ENCODE results near the gene TBC1D21.

Gene TBC1D21

DNA sequence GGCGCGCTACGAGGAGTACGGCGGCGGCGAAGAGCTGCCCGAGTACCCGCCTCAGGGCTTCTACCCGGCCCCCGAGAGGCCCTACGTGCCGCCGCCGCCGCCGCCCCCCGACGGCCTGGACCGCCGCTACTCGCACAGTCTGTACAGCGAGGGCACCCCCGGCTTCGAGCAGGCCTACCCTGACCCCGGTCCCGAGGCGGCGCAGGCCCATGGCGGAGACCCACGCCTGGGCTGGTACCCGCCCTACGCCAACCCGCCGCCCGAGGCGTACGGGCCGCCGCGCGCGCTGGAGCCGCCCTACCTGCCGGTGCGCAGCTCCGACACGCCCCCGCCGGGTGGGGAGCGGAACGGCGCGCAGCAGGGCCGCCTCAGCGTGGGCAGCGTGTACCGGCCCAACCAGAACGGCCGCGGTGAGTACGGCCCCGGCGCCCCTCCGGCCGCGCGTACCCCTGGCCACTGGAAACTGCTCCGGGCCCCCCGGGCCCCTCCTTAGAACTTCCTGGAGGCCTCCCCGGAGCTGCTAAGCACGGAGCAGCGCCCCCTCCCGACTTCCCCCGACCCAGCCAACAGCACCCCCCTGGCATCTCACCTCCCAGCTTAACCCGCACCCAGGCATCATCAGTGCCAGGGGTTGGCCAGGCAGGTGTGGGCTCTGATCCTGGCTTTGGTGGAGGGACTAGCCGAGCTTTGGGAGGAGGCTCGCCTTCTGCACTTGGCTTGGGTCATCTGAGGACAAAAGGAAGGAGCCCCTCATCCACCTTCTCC is 54.3 kb downstream of the TBC1D21 start (continued):
- TF ChIP-seq, protein P1, sequence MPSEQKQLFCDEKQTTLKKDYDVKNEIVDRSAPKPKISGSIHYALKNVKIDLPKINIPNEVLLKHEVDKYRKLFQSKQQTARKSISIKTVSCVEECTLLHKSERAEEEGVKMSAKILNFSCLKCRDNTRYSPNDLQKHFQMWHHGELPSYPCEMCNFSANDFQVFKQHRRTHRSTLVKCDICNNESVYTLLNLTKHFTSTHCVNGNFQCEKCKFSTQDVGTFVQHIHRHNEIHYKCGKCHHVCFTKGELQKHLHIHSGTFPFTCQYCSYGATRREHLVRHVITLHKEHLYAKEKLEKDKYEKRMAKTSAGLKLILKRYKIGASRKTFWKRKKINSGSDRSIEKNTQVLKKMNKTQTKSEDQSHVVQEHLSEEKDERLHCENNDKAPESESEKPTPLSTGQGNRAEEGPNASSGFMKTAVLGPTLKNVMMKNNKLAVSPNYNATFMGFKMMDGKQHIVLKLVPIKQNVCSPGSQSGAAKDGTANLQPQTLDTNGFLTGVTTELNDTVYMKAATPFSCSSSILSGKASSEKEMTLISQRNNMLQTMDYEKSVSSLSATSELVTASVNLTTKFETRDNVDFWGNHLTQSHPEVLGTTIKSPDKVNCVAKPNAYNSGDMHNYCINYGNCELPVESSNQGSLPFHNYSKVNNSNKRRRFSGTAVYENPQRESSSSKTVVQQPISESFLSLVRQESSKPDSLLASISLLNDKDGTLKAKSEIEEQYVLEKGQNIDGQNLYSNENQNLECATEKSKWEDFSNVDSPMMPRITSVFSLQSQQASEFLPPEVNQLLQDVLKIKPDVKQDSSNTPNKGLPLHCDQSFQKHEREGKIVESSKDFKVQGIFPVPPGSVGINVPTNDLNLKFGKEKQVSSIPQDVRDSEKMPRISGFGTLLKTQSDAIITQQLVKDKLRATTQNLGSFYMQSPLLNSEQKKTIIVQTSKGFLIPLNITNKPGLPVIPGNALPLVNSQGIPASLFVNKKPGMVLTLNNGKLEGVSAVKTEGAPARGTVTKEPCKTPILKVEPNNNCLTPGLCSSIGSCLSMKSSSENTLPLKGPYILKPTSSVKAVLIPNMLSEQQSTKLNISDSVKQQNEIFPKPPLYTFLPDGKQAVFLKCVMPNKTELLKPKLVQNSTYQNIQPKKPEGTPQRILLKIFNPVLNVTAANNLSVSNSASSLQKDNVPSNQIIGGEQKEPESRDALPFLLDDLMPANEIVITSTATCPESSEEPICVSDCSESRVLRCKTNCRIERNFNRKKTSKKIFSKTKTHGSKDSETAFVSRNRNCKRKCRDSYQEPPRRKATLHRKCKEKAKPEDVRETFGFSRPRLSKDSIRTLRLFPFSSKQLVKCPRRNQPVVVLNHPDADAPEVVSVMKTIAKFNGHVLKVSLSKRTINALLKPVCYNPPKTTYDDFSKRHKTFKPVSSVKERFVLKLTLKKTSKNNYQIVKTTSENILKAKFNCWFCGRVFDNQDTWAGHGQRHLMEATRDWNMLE (tag by site-specific recombination; conservative IDR thresholded peaks at IDR 0.05; ENCODE audit: low read depth) = no peak
- TF ChIP-seq KLF1 (tag by site-specific recombination; IDR thresholded peaks at IDR 0.05) = peak; percentile 59; the same call in 1 of the 2 replicates
- no peak for TF ChIP-seq ZNF521 (tag by site-specific recombination; IDR thresholded peaks at IDR 0.05)
- TF ChIP-seq ZNF629 (tag by site-specific recombination; IDR thresholded peaks at IDR 0.05) = no peak
- TF ChIP-seq ZNF324 (tag by site-specific recombination; IDR thresholded peaks at IDR 0.05) = no peak
- no peak for TF ChIP-seq ZNF248 (tag by site-specific recombination; IDR thresholded peaks at IDR 0.05)
- TF ChIP-seq, protein P2, sequence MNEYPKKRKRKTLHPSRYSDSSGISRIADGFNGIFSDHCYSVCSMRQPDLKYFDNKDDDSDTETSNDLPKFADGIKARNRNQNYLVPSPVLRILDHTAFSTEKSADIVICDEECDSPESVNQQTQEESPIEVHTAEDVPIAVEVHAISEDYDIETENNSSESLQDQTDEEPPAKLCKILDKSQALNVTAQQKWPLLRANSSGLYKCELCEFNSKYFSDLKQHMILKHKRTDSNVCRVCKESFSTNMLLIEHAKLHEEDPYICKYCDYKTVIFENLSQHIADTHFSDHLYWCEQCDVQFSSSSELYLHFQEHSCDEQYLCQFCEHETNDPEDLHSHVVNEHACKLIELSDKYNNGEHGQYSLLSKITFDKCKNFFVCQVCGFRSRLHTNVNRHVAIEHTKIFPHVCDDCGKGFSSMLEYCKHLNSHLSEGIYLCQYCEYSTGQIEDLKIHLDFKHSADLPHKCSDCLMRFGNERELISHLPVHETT (tag by site-specific recombination; IDR thresholded peaks at IDR 0.05) = no peak
- no peak for TF ChIP-seq SCRT1 (tag by site-specific recombination; IDR thresholded peaks at IDR 0.05; ENCODE audit: borderline replicate concordance)
- TF ChIP-seq ZBTB20 (tag by site-specific recombination; IDR thresholded peaks at IDR 0.05) = peak; percentile 23; the same call in 1 of the 2 replicates
- TF ChIP-seq, protein P3, sequence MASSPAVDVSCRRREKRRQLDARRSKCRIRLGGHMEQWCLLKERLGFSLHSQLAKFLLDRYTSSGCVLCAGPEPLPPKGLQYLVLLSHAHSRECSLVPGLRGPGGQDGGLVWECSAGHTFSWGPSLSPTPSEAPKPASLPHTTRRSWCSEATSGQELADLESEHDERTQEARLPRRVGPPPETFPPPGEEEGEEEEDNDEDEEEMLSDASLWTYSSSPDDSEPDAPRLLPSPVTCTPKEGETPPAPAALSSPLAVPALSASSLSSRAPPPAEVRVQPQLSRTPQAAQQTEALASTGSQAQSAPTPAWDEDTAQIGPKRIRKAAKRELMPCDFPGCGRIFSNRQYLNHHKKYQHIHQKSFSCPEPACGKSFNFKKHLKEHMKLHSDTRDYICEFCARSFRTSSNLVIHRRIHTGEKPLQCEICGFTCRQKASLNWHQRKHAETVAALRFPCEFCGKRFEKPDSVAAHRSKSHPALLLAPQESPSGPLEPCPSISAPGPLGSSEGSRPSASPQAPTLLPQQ (tag by site-specific recombination; IDR thresholded peaks at IDR 0.05) = 0 out of 2 replicates have a peak, but pooled peaks have one; percentile 46
- TF ChIP-seq ZNF350 (tag by site-specific recombination; IDR thresholded peaks at IDR 0.05) = no peak
- TF ChIP-seq HOXA7 (CRISPR knock-in tag; IDR thresholded peaks at IDR 0.05; ENCODE audit: borderline replicate concordance) = no peak
- 0 out of 2 replicates have a peak, but pooled peaks have one; percentile 45 for TF ChIP-seq ZNF596 (tag by site-specific recombination; IDR thresholded peaks at IDR 0.05)
- no peak for TF ChIP-seq WT1 (tag by site-specific recombination; IDR thresholded peaks at IDR 0.05)
- TF ChIP-seq ZNF214 (tag by site-specific recombination; IDR thresholded peaks at IDR 0.05; ENCODE audit: borderline replicate concordance) = no peak
- TF ChIP-seq, protein P4, sequence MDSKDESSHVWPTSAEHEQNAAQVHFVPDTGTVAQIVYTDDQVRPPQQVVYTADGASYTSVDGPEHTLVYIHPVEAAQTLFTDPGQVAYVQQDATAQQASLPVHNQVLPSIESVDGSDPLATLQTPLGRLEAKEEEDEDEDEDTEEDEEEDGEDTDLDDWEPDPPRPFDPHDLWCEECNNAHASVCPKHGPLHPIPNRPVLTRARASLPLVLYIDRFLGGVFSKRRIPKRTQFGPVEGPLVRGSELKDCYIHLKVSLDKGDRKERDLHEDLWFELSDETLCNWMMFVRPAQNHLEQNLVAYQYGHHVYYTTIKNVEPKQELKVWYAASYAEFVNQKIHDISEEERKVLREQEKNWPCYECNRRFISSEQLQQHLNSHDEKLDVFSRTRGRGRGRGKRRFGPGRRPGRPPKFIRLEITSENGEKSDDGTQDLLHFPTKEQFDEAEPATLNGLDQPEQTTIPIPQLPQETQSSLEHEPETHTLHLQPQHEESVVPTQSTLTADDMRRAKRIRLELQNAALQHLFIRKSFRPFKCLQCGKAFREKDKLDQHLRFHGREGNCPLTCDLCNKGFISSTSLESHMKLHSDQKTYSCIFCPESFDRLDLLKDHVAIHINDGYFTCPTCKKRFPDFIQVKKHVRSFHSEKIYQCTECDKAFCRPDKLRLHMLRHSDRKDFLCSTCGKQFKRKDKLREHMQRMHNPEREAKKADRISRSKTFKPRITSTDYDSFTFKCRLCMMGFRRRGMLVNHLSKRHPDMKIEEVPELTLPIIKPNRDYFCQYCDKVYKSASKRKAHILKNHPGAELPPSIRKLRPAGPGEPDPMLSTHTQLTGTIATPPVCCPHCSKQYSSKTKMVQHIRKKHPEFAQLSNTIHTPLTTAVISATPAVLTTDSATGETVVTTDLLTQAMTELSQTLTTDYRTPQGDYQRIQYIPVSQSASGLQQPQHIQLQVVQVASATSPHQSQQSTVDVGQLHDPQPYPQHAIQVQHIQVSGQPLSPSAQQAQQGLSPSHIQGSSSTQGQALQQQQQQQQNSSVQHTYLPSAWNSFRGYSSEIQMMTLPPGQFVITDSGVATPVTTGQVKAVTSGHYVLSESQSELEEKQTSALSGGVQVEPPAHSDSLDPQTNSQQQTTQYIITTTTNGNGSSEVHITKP (tag by site-specific recombination; IDR thresholded peaks at IDR 0.05) = peak; percentile 84
- TF ChIP-seq, protein P5, sequence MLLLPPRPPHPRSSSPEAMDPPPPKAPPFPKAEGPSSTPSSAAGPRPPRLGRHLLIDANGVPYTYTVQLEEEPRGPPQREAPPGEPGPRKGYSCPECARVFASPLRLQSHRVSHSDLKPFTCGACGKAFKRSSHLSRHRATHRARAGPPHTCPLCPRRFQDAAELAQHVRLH (tag by site-specific recombination; IDR thresholded peaks at IDR 0.05) = no peak
- no peak for TF ChIP-seq ZNF266 (tag by site-specific recombination; IDR thresholded peaks at IDR 0.05; ENCODE audit: low read depth)
- no peak for TF ChIP-seq MEIS1 (CRISPR knock-in tag; IDR thresholded peaks at IDR 0.05; ENCODE audit: borderline replicate concordance)
- TF ChIP-seq, protein P6, sequence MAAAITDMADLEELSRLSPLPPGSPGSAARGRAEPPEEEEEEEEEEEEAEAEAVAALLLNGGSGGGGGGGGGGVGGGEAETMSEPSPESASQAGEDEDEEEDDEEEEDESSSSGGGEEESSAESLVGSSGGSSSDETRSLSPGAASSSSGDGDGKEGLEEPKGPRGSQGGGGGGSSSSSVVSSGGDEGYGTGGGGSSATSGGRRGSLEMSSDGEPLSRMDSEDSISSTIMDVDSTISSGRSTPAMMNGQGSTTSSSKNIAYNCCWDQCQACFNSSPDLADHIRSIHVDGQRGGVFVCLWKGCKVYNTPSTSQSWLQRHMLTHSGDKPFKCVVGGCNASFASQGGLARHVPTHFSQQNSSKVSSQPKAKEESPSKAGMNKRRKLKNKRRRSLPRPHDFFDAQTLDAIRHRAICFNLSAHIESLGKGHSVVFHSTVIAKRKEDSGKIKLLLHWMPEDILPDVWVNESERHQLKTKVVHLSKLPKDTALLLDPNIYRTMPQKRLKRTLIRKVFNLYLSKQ (tag by site-specific recombination; IDR thresholded peaks at IDR 0.05; ENCODE audit: borderline replicate concordance) = no peak
- no peak for TF ChIP-seq ZSCAN16 (tag by site-specific recombination; IDR thresholded peaks at IDR 0.05)
- TF ChIP-seq TCF7L2 (IDR thresholded peaks at IDR 0.05; ENCODE audit: borderline replicate concordance, low read depth, low read length) = no peak
- TF ChIP-seq ZFP3 (tag by site-specific recombination; IDR thresholded peaks at IDR 0.05; ENCODE audit: low read depth) = no peak
- TF ChIP-seq HOXD13 (CRISPR knock-in tag; IDR thresholded peaks at IDR 0.05; ENCODE audit: borderline replicate concordance) = no peak

All from HEK293 (cell line).